Naive thymus-derived CD4-positive, alpha-beta T cell (primary cell): Measurements from ENCODE around the gene NRP1. TPM values are rescaled to one million over a fixed set of nuclear protein-coding genes. Genes with fewer than 3 reads are reported as not detected.

ENCODE experiments used
- ATAC-seq: fragments of 150-1000 bp; cut with Tn5 transposase; 2 replicates; pipeline ENCODE4 v1.10.0; 2021; ENCODE audit warnings: mild to moderate bottlenecking, moderate library complexity
- CTCF ChIA-PET: fragments of 350-600 bp; sonication (Branson Sonifier 250); formaldehyde crosslinking; loops from one replicate; lab custom pipeline; 2021; ENCODE audit warnings: antibody characterized with exemption; lab: Charles Lee
- POLR2A ChIA-PET: fragments of 350-600 bp; sonication (Branson Sonifier 250); formaldehyde crosslinking; loops from one replicate; lab custom pipeline; 2021; ENCODE audit warnings: antibody characterized with exemption, inconsistent platforms; lab: Charles Lee
- DNase-seq, 9 donors: peaks; one replicate each; pipeline versions ENCODE4 v3.0.0 to v3.0.0-alpha.2; 2020 to 2022; ENCODE audit warnings: mixed read lengths in 1 of 9
- H3K27ac ChIP-seq: one replicate; pipeline ENCODE4 v1.7.0; 2013; ENCODE audit warnings: mild to moderate bottlenecking, low read depth, low read length, moderate library complexity
- H3K27me3 ChIP-seq, 2 donors: one replicate each; pipeline ENCODE4 v1.7.0; 2013; ENCODE audit warnings: low read length in 2 of 2, mild to moderate bottlenecking in 2 of 2, moderate library complexity in 2 of 2; ENCODE audit not compliant: control insufficient read depth in 2 of 2, insufficient read depth in 2 of 2
- H3K36me3 ChIP-seq, 3 experiments: 1 replicate in 2 of 3; 2 replicates in 1 of 3; pipeline ENCODE4 v1.7.0; 2013; ENCODE audit warnings: low read length in 3 of 3, mild to moderate bottlenecking in 3 of 3, moderate library complexity in 1 of 3; ENCODE audit not compliant: insufficient read depth in 3 of 3, control insufficient read depth in 2 of 3
- H3K4me1 ChIP-seq, 2 donors: one replicate each; pipeline ENCODE4 v1.7.0; 2013; ENCODE audit warnings: low read length in 2 of 2, mild to moderate bottlenecking in 2 of 2, moderate library complexity in 1 of 2; ENCODE audit not compliant: control insufficient read depth in 2 of 2, insufficient read depth in 2 of 2
- H3K4me3 ChIP-seq: 2 replicates; pipeline ENCODE4 v1.7.0; 2013; ENCODE audit warnings: mild to moderate bottlenecking, low read length
- H3K9me3 ChIP-seq, 3 experiments: 1 replicate in 2 of 3; 2 replicates in 1 of 3; pipeline ENCODE4 v1.7.0; 2013; ENCODE audit warnings: low read length in 3 of 3; ENCODE audit not compliant: control insufficient read depth in 2 of 3
- H3K27ac Mint-ChIP-seq, 9 donors: one replicate each; pipeline ENCODE4 v1.8.0; 2020 to 2022; ENCODE audit warnings: mixed read lengths in 9 of 9, mild to moderate bottlenecking in 8 of 9, moderate library complexity in 5 of 9, inconsistent platforms in 2 of 9
- H3K27me3 Mint-ChIP-seq, 5 donors: one replicate each; pipeline ENCODE4 v1.8.0; 2021 to 2022; ENCODE audit warnings: mixed read lengths in 5 of 5, mild to moderate bottlenecking in 1 of 5
- H3K36me3 Mint-ChIP-seq, 5 donors: one replicate each; pipeline ENCODE4 v1.8.0; 2020 to 2022; ENCODE audit warnings: mixed read lengths in 5 of 5, mild to moderate bottlenecking in 3 of 5, inconsistent platforms in 1 of 5
- H3K4me1 Mint-ChIP-seq, 7 donors: one replicate each; pipeline ENCODE4 v1.8.0; 2020 to 2022; ENCODE audit warnings: mixed read lengths in 7 of 7, mild to moderate bottlenecking in 3 of 7, inconsistent platforms in 1 of 7
- H3K4me3 Mint-ChIP-seq, 10 donors: one replicate each; pipeline ENCODE4 v1.8.0; 2020 to 2022; ENCODE audit warnings: mild to moderate bottlenecking in 10 of 10, mixed read lengths in 10 of 10, moderate library complexity in 6 of 10, inconsistent platforms in 2 of 10
- H3K9me3 Mint-ChIP-seq, 11 donors: one replicate each; pipeline ENCODE4 v1.8.0; 2020 to 2022; ENCODE audit warnings: mixed read lengths in 11 of 11, mild to moderate bottlenecking in 4 of 11, inconsistent platforms in 1 of 11, moderate library complexity in 1 of 11
- intact Hi-C, 2 donors: fragments of 100-400 bp; cut with micrococcal nuclease; formaldehyde crosslinking; loops; one replicate each; pipeline ENCODE4 v1.15.1; 2023
- polyA plus RNA-seq, 2 donors: library from polyadenylated mRNA; unstranded; fragments of 300-500 nt; fragmentation: Illumina TruSeq; gene quantifications; one replicate each; pipeline ENCODE4 v1.2.3, GENCODE V29; 2021
- total RNA-seq, 6 experiments: library from RNA in 5 of 6; stranded (reverse) in 5 of 6; gene quantifications; 1 replicate in 5 of 6; 2 replicates in 1 of 6; pipeline ENCODE4 v1.2.3 and lab custom pipeline; 2021 to 2026

Gene NRP1
- total and polyA plus RNA-seq, 7 experiments from 2014 or later, result 0.72 to 4.6 (median 1.6) TPM; not detected in 2

DNA sequence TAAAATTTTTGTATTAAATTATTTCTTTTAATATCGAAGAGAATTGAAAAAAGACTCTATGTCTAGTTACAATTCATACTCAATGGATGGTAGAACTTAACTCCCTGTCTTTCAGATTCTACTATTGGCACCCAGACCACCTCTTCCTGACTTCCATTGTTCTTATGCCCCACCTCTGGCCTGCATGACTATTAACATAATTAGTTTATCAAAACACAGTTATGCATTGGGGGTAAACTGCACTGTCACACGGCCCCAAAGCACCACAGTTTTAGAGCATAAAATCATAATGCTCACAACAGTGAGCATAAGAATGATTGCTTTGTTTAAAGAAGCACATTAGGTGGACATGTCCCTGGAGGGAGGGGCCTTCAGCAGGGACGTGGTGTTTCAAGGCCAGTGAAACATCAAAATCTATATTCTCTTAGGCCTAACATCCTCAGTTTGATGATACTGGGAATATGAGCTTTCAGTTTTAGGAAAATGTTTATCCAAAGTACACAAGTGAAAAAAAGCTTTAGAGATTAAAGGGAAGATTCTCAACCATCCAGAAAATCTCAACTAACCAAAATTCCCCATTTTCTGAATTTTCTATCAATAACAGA, 79.8 kb downstream of the NRP1 start:
- DNase-seq, result no peak
- peaks cover 0 to 14% (median 4%) of the 10 kb centered on the region in 11 donors for H3K9me3 Mint-ChIP-seq
- H3K27me3 Mint-ChIP-seq, result peaks cover 0 to 36% (median 0%) of the 10 kb centered on the region in 5 donors
- H3K36me3 Mint-ChIP-seq, result peaks cover 0 to 12% (median 4%) of the 10 kb centered on the region in 5 donors
- ChIA-PET CTCF (no interaction called here), POLR2A (no interaction called here)
- Histone ChIP-seq H3K27me3 (no peaks in the 10 kb centered on the region), H3K36me3 (no peaks in the 10 kb centered on the region), H3K4me3 (no peak overlapping the region), H3K9me3 (no peaks in the 10 kb centered on the region), H3K4me1 (peaks cover 2 to 6% of the 10 kb centered on the region in 2 donors), H3K27ac (no peak overlapping the region)
- ATAC-seq, result no peak
- H3K4me3 Mint-ChIP-seq, result no peak overlapping the region
- peak overlapping the region in 2 of 9 donors; percentile 8 to 22 for H3K27ac Mint-ChIP-seq
- H3K4me1 Mint-ChIP-seq, result peaks cover under 1 to 36% (median 25%) of the 10 kb centered on the region in 7 donors
- intact Hi-C loops, result no loop called here

DNA sequence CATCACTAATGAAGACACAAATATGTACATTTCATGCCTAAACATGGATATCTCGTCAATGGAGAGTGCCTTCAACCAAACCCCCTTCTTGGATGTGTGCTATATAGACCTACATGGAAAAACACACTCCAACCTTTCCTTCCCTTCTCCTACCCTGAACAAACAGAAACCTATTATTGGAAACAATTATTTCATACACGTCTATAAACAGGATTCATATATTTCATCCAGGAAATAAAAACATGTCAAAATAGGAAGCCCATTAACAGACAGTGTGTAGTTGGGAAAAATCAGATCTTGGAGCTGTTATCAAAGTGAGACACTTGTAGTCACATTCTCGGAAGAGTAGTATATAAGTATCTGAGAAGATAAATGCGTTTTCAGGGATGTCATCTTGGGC, 81.1 kb downstream of the NRP1 start:
- H3K27me3 Mint-ChIP-seq, result peaks cover 0 to 42% (median 0%) of the 10 kb centered on the region in 5 donors
- Histone ChIP-seq H3K27ac (no peak overlapping the region), H3K9me3 (no peaks in the 10 kb centered on the region), H3K4me1 (peaks cover 14 to 16% of the 10 kb centered on the region in 2 donors), H3K4me3 (no peak overlapping the region), H3K36me3 (no peaks in the 10 kb centered on the region), H3K27me3 (no peaks in the 10 kb centered on the region)
- no peak overlapping the region for H3K27ac Mint-ChIP-seq
- DNase-seq, result no peak
- intact Hi-C loops, result no loop called here
- H3K36me3 Mint-ChIP-seq, result peaks cover 0 to 9% (median 4%) of the 10 kb centered on the region in 5 donors
- POLR2A ChIA-PET, result interaction anchor here (0.7 kb wide), 2 partner anchors 8 to 114 kb away, joined by 3 read pairs; no protein-coding TSS in a partner anchor
- no peak for ATAC-seq
- CTCF ChIA-PET, result no interaction called here
- no peak overlapping the region for H3K4me3 Mint-ChIP-seq
- H3K9me3 Mint-ChIP-seq, result peaks cover 0 to 14% (median 4%) of the 10 kb centered on the region in 11 donors
- peaks cover 12 to 49% (median 38%) of the 10 kb centered on the region in 7 donors for H3K4me1 Mint-ChIP-seq

DNA sequence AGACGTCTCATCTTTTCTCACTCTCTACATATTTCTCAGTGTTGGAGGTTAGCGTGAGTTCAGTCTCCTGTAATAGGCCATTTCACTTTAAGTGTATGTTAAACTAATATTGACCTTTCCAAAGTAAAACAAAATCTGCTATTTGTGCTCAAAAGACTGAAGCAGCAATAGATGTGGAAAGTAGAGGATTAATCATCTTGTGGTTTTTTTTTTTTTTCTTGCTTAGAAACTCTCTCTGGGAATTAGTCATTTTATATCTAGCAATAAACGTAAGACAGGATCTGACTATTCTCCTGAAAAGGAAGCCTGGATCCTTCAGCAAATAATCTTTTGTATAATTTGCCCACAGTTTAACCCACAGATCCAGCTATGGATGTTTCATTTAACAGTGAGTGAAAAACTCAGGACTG, 81.7 kb downstream of the NRP1 start:
- ChIA-PET CTCF (no interaction called here), POLR2A (interaction anchor here (0.7 kb wide), 1 partner anchor 114 kb away, joined by 3 read pairs; no protein-coding TSS in a partner anchor)
- intact Hi-C loops, result no loop called here
- no peaks in the 10 kb centered on the region for H3K9me3 ChIP-seq
- Mint-ChIP-seq H3K9me3 (peaks cover 0 to 14% (median 4%) of the 10 kb centered on the region in 11 donors), H3K27ac (peak overlapping the region in 4 of 9 donors; percentile 25 to 63 (median 51)), H3K27me3 (peaks cover 0 to 42% (median 0%) of the 10 kb centered on the region in 5 donors), H3K4me1 (peaks cover 18 to 55% (median 43%) of the 10 kb centered on the region in 7 donors), H3K4me3 (peak overlapping the region in 1 of 10 donors; percentile 1), H3K36me3 (peaks cover 0 to 9% (median 4%) of the 10 kb centered on the region in 5 donors)
- no peak overlapping the region for H3K4me3 ChIP-seq
- DNase-seq, result no peak
- no peak for ATAC-seq
- H3K27me3 ChIP-seq, result no peaks in the 10 kb centered on the region
- no peak overlapping the region for H3K27ac ChIP-seq
- H3K4me1 ChIP-seq, result peaks cover 20 to 23% of the 10 kb centered on the region in 2 donors
- H3K36me3 ChIP-seq, result no peaks in the 10 kb centered on the region

DNA sequence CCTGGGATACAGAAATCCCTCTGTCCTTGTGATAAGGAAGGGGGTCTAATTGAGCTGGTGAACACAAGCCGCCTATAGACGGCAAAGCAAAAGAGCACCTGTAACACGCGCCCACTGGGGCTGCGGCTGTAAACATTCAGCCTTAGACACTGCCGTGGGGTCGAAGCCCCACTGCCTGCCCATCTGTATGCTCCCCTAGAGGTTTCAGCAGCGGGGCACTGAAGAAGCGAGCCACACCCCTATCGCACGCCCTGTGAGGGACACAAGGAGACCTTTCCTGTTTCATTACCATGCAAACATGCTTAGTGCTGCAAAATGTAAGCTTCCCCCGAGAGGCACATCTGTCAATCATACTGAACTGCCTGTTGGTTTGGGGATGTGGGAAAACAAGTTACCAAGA, 82.1 kb downstream of the NRP1 start:
- Mint-ChIP-seq H3K36me3 (peaks cover 0 to 9% (median 4%) of the 10 kb centered on the region in 5 donors), H3K4me3 (peak overlapping the region in 1 of 10 donors; percentile 1), H3K4me1 (peaks cover 21 to 59% (median 45%) of the 10 kb centered on the region in 7 donors), H3K27me3 (peaks cover 0 to 42% (median 0%) of the 10 kb centered on the region in 5 donors), H3K27ac (peak overlapping the region in 4 of 9 donors; percentile 25 to 63 (median 51)), H3K9me3 (peaks cover 0 to 14% (median 4%) of the 10 kb centered on the region in 11 donors)
- Histone ChIP-seq H3K4me3 (no peak overlapping the region), H3K27ac (no peak overlapping the region), H3K9me3 (no peaks in the 10 kb centered on the region), H3K4me1 (peaks cover 21 to 27% of the 10 kb centered on the region in 2 donors), H3K36me3 (no peaks in the 10 kb centered on the region), H3K27me3 (no peaks in the 10 kb centered on the region)
- no peak for DNase-seq
- intact Hi-C loops, result no loop called here
- ChIA-PET CTCF (no interaction called here), POLR2A (no interaction called here)
- ATAC-seq, result no peak

DNA sequence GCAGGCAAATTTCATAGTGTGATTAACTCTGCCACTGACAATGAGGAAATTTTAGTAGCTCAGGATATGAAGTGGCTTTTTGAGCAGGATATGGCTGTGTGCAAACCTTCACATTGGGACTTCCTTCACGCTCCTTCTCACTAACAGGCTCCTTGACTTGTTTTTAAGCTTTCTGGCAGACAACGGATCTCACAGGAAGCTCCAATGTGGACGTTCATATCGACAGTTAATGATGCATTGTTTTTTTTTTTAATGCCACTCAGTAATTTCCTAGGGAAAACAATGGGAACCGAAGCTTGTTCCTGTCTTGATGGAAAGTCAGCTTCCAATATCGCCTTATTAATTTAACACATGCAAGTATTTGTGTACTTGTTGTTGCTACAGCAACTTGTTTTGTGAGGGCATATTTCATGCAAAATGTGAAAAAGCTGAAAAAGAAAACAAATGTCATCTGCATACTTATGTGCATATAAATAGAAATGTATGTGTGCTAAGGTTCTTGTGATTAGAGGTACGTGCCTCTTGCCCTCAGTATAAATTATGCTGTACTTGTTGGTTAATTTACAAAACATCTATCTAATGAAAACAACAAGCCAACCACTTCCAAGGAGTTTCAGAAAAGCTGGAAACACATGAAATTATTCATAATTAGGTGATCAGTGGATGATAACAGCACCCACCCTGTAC, 84.7 kb downstream of the NRP1 start:
- intact Hi-C loops, result loop anchor here (2.0 to 10.0 kb wide), 5 partner anchors 38 to 875 kb away; partner anchors contain the start of genes CCDC7 (in 1 of the 2) and NRP1 (in 1 of the 2)
- H3K9me3 ChIP-seq, result no peaks in the 10 kb centered on the region
- DNase-seq, result peak in 5 of 9 donors; percentile 8 to 27 (median 16)
- POLR2A ChIA-PET, result interaction anchor here (0.6 to 1.8 kb wide), 7 partner anchors 10 to 38 kb away, joined by 3 to 9 read pairs (median 5); no protein-coding TSS in a partner anchor
- H3K27me3 ChIP-seq, result no peaks in the 10 kb centered on the region
- Mint-ChIP-seq H3K27ac (peak overlapping the region; percentile 29 to 94 (median 87)), H3K27me3 (peaks cover 0 to 39% (median 0%) of the 10 kb centered on the region in 5 donors), H3K9me3 (peaks cover 0 to 14% (median 4%) of the 10 kb centered on the region in 11 donors), H3K4me3 (peak overlapping the region; percentile 9 to 89 (median 78)), H3K4me1 (peaks cover 28 to 77% (median 64%) of the 10 kb centered on the region in 7 donors), H3K36me3 (peaks cover 0 to 9% (median 4%) of the 10 kb centered on the region in 5 donors)
- CTCF ChIA-PET, result interaction anchor here (0.6 to 2.2 kb wide), 3 partner anchors 8 to 83 kb away, joined by 3 to 9 read pairs (median 3); no protein-coding TSS in a partner anchor
- H3K27ac ChIP-seq, result no peak overlapping the region
- no peak for ATAC-seq
- H3K36me3 ChIP-seq, result no peaks in the 10 kb centered on the region
- no peak overlapping the region for H3K4me3 ChIP-seq
- peaks cover 21 to 29% of the 10 kb centered on the region in 2 donors for H3K4me1 ChIP-seq

DNA sequence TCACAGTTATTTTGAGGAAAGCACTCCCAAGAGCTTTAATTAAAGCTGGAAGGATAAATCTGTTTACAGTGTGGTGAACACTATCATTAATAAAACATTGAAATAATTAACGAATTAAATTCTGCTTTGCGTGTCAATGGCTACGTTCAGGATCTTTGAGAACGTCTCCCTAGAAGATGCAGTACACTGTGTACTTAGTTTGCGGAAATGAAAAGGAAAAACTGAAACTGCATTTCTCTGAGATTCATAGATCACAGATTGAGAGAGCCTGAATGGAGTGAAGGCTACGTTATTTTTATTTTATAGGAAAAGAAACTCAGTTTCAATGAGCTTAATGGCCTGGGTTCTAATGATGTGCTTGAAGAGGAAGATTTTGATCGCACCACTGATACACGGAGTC, 85.3 kb downstream of the NRP1 start:
- POLR2A ChIA-PET, result interaction anchor here (0.7 to 1.8 kb wide), 5 partner anchors 9 to 38 kb away, joined by 3 to 9 read pairs (median 4); no protein-coding TSS in a partner anchor
- peak overlapping the region; percentile 21 for H3K4me3 ChIP-seq
- H3K36me3 Mint-ChIP-seq, result peaks cover 0 to 9% (median 4%) of the 10 kb centered on the region in 5 donors
- peaks cover 0 to 14% (median 4%) of the 10 kb centered on the region in 11 donors for H3K9me3 Mint-ChIP-seq
- ATAC-seq (no peak), DNase-seq (peak in 2 of 9 donors; percentile 3 to 7)
- no peak overlapping the region for H3K27ac ChIP-seq
- intact Hi-C loops, result loop anchor here (2.0 to 10.0 kb wide), 5 partner anchors 37 to 874 kb away; partner anchors contain the start of genes CCDC7 (in 1 of the 2) and NRP1 (in 1 of the 2)
- no peaks in the 10 kb centered on the region for H3K9me3 ChIP-seq
- H3K27me3 Mint-ChIP-seq, result peaks cover 0 to 42% (median 0%) of the 10 kb centered on the region in 5 donors
- H3K4me1 Mint-ChIP-seq, result peaks cover 28 to 76% (median 64%) of the 10 kb centered on the region in 7 donors
- no peaks in the 10 kb centered on the region for H3K36me3 ChIP-seq
- peak overlapping the region; percentile 29 to 94 (median 87) for H3K27ac Mint-ChIP-seq
- no peaks in the 10 kb centered on the region for H3K27me3 ChIP-seq
- peak overlapping the region; percentile 60 to 89 (median 78) for H3K4me3 Mint-ChIP-seq
- CTCF ChIA-PET, result interaction anchor here (2.2 kb wide), 1 partner anchor 56 kb away, joined by 9 read pairs; no protein-coding TSS in a partner anchor
- peaks cover 21 to 29% of the 10 kb centered on the region in 2 donors for H3K4me1 ChIP-seq
